HG03135 (cell line): ENCODE data around the gene AGRN.
A peak's percentile ranks its signal among the peaks of the same experiment; 100 is the strongest.
"Not testable (repeated sequence)": the region's sequence is repeated elsewhere in the genome, so short reads cannot be mapped to it uniquely, and the experiment has no call there.

Experiments used
- ATAC-seq: cut with Tn5 transposase; IDR thresholded peaks from one replicate; pipeline ENCODE4 v1.9.1; 2021; ENCODE audit warnings: mild to moderate bottlenecking, moderate library complexity; ENCODE audit not compliant: unreplicated experiment

Gene AGRN

GRCh38 chr1:1063261-1063944 lies 43.5 kb downstream of the AGRN start:
- no peak for ATAC-seq

- ATAC-seq, result no peak
Measured at GRCh38 chr1:1063945-1064831, 44.3 kb downstream of the AGRN start.

- ATAC-seq, result no peak
Measured at GRCh38 chr1:1065265-1065939, 45.5 kb downstream of the AGRN start.

- not testable (repeated sequence) for ATAC-seq
Measured at GRCh38 chr1:1065940-1066304, 46.0 kb downstream of the AGRN start.

- no peak for ATAC-seq
Measured at GRCh38 chr1:1066403-1067283, 46.7 kb downstream of the AGRN start.

GRCh38 chr1:1067284-1067859 lies 47.5 kb downstream of the AGRN start:
- no peak for ATAC-seq

- ATAC-seq, result no peak
Measured at GRCh38 chr1:1067860-1068516, 48.1 kb downstream of the AGRN start.

- peak; percentile 20 for ATAC-seq
Measured at GRCh38 chr1:1068517-1069055, 48.7 kb downstream of the AGRN start.

GRCh38 chr1:1069056-1069710 lies 49.3 kb downstream of the AGRN start:
- peak; percentile 40 for ATAC-seq

- ATAC-seq, result no peak
Measured at GRCh38 chr1:1069711-1070676, 50.1 kb downstream of the AGRN start.

GRCh38 chr1:1071486-1072298 lies 51.8 kb downstream of the AGRN start:
- ATAC-seq, result no peak

- no peak for ATAC-seq
Measured at GRCh38 chr1:1072299-1072848, 52.5 kb downstream of the AGRN start.

- ATAC-seq, result no peak
Measured at GRCh38 chr1:1072849-1073742, 53.2 kb downstream of the AGRN start.

GRCh38 chr1:1073743-1074587 lies 54.0 kb downstream of the AGRN start, which contains the start of gene RNF223:
TSS of gene RNF223 (minus strand) at chr1:1074306. CDS start at chr1:1072566, 1,740 bp downstream.
- no peak for ATAC-seq
